ENCODE data around the gene FBF1. TPM values are rescaled to one million over a fixed set of nuclear protein-coding genes. Genes with fewer than 3 reads are reported as not detected.

Gene FBF1
- total and polyA plus RNA-seq, 12 donors, result 3.1 to 87.6 (median 17.4) TPM

DNA sequence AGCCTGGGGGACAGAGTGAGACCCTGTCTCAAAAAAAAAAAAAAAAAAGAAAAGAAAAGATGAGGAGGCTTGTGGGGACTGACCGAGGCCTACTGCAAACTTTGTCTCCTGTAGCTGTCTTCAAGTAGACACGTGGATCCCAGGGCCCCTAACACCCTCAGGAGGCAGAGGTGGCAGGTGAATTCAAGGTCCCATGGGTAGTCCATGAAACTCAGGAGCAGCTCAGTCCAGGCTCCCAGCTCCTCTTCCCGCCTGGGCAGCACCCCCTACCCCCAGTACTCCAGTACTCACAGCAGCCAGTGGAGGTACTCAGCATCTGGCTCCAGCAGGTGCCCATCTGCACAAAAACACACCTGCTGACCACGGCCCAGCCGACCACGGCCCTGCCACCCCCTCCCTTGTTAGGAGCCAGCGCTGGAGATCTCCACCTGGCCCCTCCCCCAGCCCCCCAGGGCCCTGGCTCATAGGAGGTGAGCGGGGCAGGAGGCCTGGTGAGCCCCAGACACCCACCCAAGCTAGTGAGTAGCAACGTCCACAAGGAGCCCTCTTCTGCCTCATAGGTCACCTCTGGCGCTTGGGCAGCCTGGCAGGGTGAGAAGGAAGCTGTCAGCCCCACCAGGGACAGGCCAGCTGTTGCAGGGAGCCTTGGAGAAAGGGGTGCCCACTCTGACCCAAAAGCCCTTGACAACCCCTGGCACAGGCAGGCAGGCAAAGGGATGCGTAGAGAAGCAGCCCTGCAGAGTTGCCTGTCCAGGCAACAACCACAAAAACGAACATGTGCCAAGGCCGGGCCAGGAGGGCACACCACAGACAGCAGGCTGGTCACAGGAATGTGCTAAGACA lies 39.9 kb downstream of the FBF1 start:
- no peaks in the 10 kb centered on the region for H3K9me3 ChIP-seq (replicated peaks in 1 of 3)
- intact Hi-C loops (cut with DNase I), result no loop called here
- no peak overlapping the region for H3K4me3 ChIP-seq
- no peak overlapping the region for H3K27ac ChIP-seq
- WGBS, 4 donors, result 81 to 87% (median 85%) methylated on average over 6 to 13 of the region's 13 CpGs
- peak in 1 of 7 donors; percentile 17 for DNase-seq
- peaks cover 17 to 19% of the 10 kb centered on the region in 2 donors for H3K4me1 ChIP-seq (replicated peaks in 1 of 2)
- no peak for TF ChIP-seq POLR2A (IDR thresholded peaks at IDR 0.05)
- TF ChIP-seq, protein P1, sequence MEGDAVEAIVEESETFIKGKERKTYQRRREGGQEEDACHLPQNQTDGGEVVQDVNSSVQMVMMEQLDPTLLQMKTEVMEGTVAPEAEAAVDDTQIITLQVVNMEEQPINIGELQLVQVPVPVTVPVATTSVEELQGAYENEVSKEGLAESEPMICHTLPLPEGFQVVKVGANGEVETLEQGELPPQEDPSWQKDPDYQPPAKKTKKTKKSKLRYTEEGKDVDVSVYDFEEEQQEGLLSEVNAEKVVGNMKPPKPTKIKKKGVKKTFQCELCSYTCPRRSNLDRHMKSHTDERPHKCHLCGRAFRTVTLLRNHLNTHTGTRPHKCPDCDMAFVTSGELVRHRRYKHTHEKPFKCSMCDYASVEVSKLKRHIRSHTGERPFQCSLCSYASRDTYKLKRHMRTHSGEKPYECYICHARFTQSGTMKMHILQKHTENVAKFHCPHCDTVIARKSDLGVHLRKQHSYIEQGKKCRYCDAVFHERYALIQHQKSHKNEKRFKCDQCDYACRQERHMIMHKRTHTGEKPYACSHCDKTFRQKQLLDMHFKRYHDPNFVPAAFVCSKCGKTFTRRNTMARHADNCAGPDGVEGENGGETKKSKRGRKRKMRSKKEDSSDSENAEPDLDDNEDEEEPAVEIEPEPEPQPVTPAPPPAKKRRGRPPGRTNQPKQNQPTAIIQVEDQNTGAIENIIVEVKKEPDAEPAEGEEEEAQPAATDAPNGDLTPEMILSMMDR (IDR thresholded peaks at IDR 0.05), result no peak
- H3K27me3 ChIP-seq, result no peaks in the 10 kb centered on the region
- peaks cover 0 to 50% of the 10 kb centered on the region in 2 donors for H3K36me3 ChIP-seq (replicated peaks in 1 of 2)

DNA sequence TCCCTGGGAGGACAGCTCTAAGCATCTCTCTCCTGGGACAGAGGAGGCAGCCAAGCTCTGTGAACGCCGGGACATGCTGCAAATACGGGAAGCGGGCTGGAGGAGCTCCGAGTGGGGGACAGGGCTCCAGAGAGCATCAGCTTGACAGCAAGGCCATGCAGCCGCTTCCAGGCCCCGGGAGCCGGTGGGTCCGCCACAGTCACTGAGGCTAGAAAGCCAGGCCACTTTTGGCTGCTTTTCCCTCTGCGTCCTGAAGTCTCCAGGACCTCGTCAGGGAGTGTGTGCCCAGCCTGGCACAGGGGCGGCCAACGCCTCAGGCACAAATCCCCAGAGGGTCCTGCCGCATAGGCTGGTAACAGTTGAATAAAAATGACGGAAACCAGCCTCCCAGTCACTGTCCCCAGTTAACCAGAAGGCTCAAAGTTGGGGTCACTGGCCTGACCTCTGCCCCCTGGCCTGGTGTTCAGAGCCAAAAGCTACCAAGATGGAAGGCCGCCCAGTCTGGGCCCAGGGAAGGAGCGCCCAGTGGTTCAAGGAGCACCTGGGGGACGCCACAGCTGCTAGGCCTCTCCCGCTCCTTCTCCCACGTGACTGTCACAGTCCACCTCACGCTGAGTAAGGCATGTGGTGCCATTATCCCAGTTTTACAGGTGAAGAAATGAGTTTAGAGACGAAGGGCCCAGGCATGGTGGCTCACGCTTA lies 40.9 kb downstream of the FBF1 start:
- 91 to 96% (median 93%) methylated on average over 8 to 23 of the region's 23 CpGs for WGBS, 4 donors
- TF ChIP-seq POLR2A (IDR thresholded peaks at IDR 0.05), result no peak
- TF ChIP-seq, protein P1 (IDR thresholded peaks at IDR 0.05), result no peak
- no peak overlapping the region for H3K4me3 ChIP-seq
- peaks cover 0 to 50% of the 10 kb centered on the region in 2 donors for H3K36me3 ChIP-seq (replicated peaks in 1 of 2)
- H3K27ac ChIP-seq, result no peak overlapping the region
- DNase-seq, result peak in 1 of 7 donors; percentile 14
- intact Hi-C loops (cut with DNase I), result loop anchor here in 1 of 2 donors (10.0 kb wide), 1 partner anchor 125 kb away; a partner anchor contains a TSS
- no peaks in the 10 kb centered on the region for H3K27me3 ChIP-seq
- H3K9me3 ChIP-seq (replicated peaks in 1 of 3), result no peaks in the 10 kb centered on the region
- peaks cover 18 to 27% of the 10 kb centered on the region in 2 donors for H3K4me1 ChIP-seq (replicated peaks in 1 of 2)

DNA sequence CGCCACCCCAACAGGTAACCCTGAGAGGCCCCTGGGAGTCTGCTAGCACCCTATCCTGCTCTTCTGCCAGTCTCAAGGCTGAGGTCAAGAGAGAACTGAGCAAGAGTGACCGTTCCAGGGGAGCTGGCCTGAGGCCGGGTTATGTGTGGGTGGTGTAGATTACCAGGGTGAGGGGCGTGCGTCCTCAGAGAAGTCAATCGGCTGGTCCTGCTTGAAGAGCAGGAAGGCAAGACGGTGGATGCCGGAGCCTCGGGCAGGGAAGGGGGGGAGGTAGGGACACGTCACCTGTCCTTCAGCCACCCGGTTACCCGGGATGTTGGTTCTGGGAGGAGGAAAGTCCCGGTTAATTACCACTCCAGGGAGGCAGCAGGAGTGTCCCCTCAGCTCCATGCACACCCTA lies 41.5 kb downstream of the FBF1 start:
- Histone ChIP-seq H3K27me3 (no peaks in the 10 kb centered on the region), H3K36me3 (replicated peaks in 1 of 2) (peaks cover 0 to 50% of the 10 kb centered on the region in 2 donors), H3K4me3 (no peak overlapping the region), H3K9me3 (replicated peaks in 1 of 3) (no peaks in the 10 kb centered on the region), H3K4me1 (replicated peaks in 1 of 2) (peaks cover 18 to 33% of the 10 kb centered on the region in 2 donors), H3K27ac (no peak overlapping the region)
- TF ChIP-seq POLR2A (IDR thresholded peaks at IDR 0.05), result no peak
- TF ChIP-seq, protein P1 (IDR thresholded peaks at IDR 0.05), result no peak
- intact Hi-C loops (cut with DNase I), result loop anchor here in 1 of 2 donors (10.0 kb wide), 1 partner anchor 125 kb away; a partner anchor contains a TSS
- WGBS, 4 donors, result 79 to 88% (median 82%) methylated on average over 8 to 13 of the region's 13 CpGs
- peak in 1 of 7 donors; percentile 14 for DNase-seq

DNA sequence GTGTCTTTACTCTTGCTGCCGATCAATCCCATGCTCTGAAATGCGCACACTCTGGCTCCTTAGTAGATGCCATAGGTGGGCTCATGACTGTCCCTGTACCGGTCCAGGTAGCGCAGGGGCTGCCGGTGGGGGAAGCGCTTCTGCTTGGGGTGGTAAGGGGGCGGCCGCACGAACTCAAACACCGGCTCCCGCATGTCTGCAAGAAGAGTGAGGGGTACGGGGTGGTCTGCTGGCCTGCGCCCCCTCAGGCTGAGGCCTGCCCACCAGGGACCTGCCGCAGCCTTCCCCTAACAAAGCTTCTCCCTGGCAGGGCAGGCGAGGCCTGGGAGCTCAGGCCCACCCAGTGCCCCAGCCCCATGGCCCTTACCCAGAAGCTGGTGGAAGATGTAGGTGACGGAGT lies 42.1 kb downstream of the FBF1 start:
- DNase-seq, result peak in 1 of 7 donors; percentile 19
- no peak overlapping the region for H3K4me3 ChIP-seq
- no peak for TF ChIP-seq POLR2A (IDR thresholded peaks at IDR 0.05)
- TF ChIP-seq, protein P1 (IDR thresholded peaks at IDR 0.05), result no peak
- peaks cover 0 to 50% of the 10 kb centered on the region in 2 donors for H3K36me3 ChIP-seq (replicated peaks in 1 of 2)
- intact Hi-C loops (cut with DNase I), result loop anchor here in 1 of 2 donors (10.0 kb wide), 1 partner anchor 124 kb away; a partner anchor contains a TSS
- WGBS, 4 donors, result 91 to 97% (median 94%) methylated on average over 14 to 16 of the region's 16 CpGs
- H3K27ac ChIP-seq, result no peak overlapping the region
- H3K4me1 ChIP-seq (replicated peaks in 1 of 2), result peaks cover 13 to 30% of the 10 kb centered on the region in 2 donors
- H3K9me3 ChIP-seq (replicated peaks in 1 of 3), result no peaks in the 10 kb centered on the region
- H3K27me3 ChIP-seq, result no peaks in the 10 kb centered on the region

Measured in adrenal gland (tissue), 12 donors.